RWPE2 (cell line): ENCODE results near the gene SPESP1.

Experiments used
- ATAC-seq: fragments of 200-7000 bp; cut with Tn5 transposase; 3 replicates; pipeline ENCODE4 v1.9.1; 2021; ENCODE audit warnings: low read depth
- DNase-seq: peaks from one replicate; pipeline ENCODE4 v3.0.0-alpha.2; 2020; ENCODE audit warnings: low spot score
- H3K27ac ChIP-seq: fragments of 450-650 bp; 2 replicates; pipeline ENCODE4 v1.5.1; 2017; ENCODE audit warnings: mild to moderate bottlenecking; ENCODE audit not compliant: poor library complexity, severe bottlenecking
- H3K27me3 ChIP-seq: fragments of 250-450 bp; sonication (Bioruptor Pico); 2 replicates; pipeline ENCODE4 v1.5.1; 2021; ENCODE audit warnings: mild to moderate bottlenecking, moderate library complexity; ENCODE audit not compliant: insufficient read depth, poor library complexity, severe bottlenecking
- H3K36me3 ChIP-seq: fragments of 250-450 bp; sonication (Bioruptor Pico); 2 replicates; pipeline ENCODE4 v1.5.1; 2020; ENCODE audit warnings: low read depth, mild to moderate bottlenecking, moderate library complexity
- H3K4me1 ChIP-seq: fragments of 250-450 bp; sonication (Bioruptor Pico); 2 replicates; pipeline ENCODE4 v1.5.1; 2021; ENCODE audit warnings: mild to moderate bottlenecking, moderate library complexity; ENCODE audit not compliant: insufficient read depth, poor library complexity, severe bottlenecking
- H3K4me3 ChIP-seq: fragments of 250-450 bp; sonication (Bioruptor Pico); 2 replicates; pipeline ENCODE4 v1.5.1; 2021; ENCODE audit warnings: mild to moderate bottlenecking, moderate library complexity; ENCODE audit not compliant: severe bottlenecking
- H3K9me3 ChIP-seq: fragments of 250-450 bp; sonication (Bioruptor Pico); 2 replicates; pipeline ENCODE4 v1.5.1; 2021; ENCODE audit warnings: mild to moderate bottlenecking, moderate library complexity; ENCODE audit not compliant: severe bottlenecking
- CTCF ChIP-seq: fragments of 450-650 bp; IDR thresholded peaks from one replicate; pipeline ENCODE4 v1.5.1; 2017; ENCODE audit warnings: mild to moderate bottlenecking, moderate library complexity; ENCODE audit not compliant: poor library complexity, severe bottlenecking

The SPESP1 gene

GRCh38 chr15:68924866-68925560, 5.3 kb upstream of the SPESP1 start:
- DNase-seq (peak; percentile 78), ATAC-seq (peak; percentile 94)
- Histone ChIP-seq H3K27ac (no peak overlapping the region), H3K9me3 (no peaks in the 10 kb centered on the region), H3K36me3 (no peaks in the 10 kb centered on the region), H3K27me3 (no peaks in the 10 kb centered on the region), H3K4me1 (no peaks in the 10 kb centered on the region), H3K4me3 (no peak overlapping the region)
- TF ChIP-seq CTCF, result peak; percentile 98

GRCh38 chr15:68933001-68933400, 2.7 kb downstream of the SPESP1 start:
- TF ChIP-seq CTCF, result no peak
- no peaks in the 10 kb centered on the region for H3K9me3 ChIP-seq
- H3K27me3 ChIP-seq, result no peaks in the 10 kb centered on the region
- ATAC-seq (no peak), DNase-seq (no peak)
- no peak overlapping the region for H3K27ac ChIP-seq
- peaks cover 11% of the 10 kb centered on the region for H3K4me1 ChIP-seq
- H3K4me3 ChIP-seq, result no peak overlapping the region
- H3K36me3 ChIP-seq, result peaks cover 12% of the 10 kb centered on the region; the same call in 1 of the 2 replicates

DNA sequence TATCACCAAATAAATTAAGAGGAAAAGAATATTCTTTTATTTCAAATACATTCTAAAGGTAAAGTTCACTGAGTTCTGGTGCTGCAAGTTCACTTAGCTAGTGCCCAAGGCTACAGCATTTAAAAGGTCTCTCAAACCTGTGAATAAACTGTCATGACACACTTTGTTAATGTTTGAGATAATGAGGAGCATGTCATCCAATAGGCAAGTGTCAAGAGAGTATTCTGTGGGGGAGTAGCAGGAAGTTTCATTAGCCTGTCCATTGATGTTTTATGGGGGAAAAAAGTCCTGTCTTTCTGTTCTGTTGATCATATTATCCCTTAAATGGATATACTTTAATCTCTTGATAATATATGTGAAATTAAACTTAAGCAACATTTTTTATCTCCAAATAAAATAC, 4.0 kb downstream of the SPESP1 start:
- Histone ChIP-seq H3K36me3 (peaks cover 12% of the 10 kb centered on the region; the same call in 1 of the 2 replicates), H3K27ac (no peak overlapping the region), H3K4me1 (peaks cover 11% of the 10 kb centered on the region), H3K4me3 (no peak overlapping the region), H3K27me3 (no peaks in the 10 kb centered on the region), H3K9me3 (no peaks in the 10 kb centered on the region)
- no peak for DNase-seq
- no peak for TF ChIP-seq CTCF
- no peak for ATAC-seq

DNA sequence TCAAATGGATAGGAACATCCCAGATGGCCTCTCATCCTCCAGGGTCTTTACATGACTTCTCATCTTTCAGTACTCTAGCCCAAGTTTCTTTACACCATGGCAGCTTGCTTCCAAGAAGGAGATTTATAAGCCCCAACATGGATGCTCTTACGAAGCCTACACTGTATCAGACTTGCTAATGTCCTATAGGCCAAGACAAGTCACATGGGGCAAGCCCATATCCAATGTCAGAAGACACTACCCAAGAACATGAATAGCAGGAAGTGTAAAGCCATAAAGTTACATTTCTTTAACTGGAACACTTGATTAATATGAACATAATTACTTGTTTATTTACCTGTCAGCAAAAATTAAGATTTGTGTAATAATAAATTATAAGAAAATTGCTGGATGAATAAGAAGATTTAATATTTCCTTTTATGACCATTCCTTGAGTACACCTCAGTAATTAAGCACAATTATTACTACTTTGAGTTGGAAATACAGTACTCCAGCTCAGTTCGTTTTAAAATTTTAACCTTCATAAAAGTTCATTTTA, 5.1 kb downstream of the SPESP1 start:
- Histone ChIP-seq H3K4me3 (no peak overlapping the region), H3K4me1 (peaks cover 11% of the 10 kb centered on the region), H3K36me3 (peaks cover 12% of the 10 kb centered on the region; the same call in 1 of the 2 replicates), H3K27ac (no peak overlapping the region), H3K27me3 (no peaks in the 10 kb centered on the region), H3K9me3 (no peaks in the 10 kb centered on the region)
- ATAC-seq, result no peak
- no peak for TF ChIP-seq CTCF
- DNase-seq, result no peak

GRCh38 chr15:68939501-68939900, 9.2 kb downstream of the SPESP1 start:
- Histone ChIP-seq H3K36me3 (peaks cover 7% of the 10 kb centered on the region; the same call in 1 of the 2 replicates), H3K4me1 (no peaks in the 10 kb centered on the region), H3K9me3 (no peaks in the 10 kb centered on the region), H3K27me3 (no peaks in the 10 kb centered on the region), H3K27ac (no peak overlapping the region), H3K4me3 (no peak overlapping the region)
- no peak for TF ChIP-seq CTCF
- DNase-seq (no peak), ATAC-seq (no peak)
